ENCODE data around the gene NUDT1. TPM values are rescaled to one million over a fixed set of nuclear protein-coding genes. Genes with fewer than 3 reads are reported as not detected.
A peak's percentile ranks its signal among the peaks of the same experiment; 100 is the strongest.
"Not testable (repeated sequence)": the region's sequence is repeated elsewhere in the genome, so short reads cannot be mapped to it uniquely, and the experiment has no call there.

Gene NUDT1
- total RNA-seq, 1 donor from 2014 or later = 37.5 TPM

DNA sequence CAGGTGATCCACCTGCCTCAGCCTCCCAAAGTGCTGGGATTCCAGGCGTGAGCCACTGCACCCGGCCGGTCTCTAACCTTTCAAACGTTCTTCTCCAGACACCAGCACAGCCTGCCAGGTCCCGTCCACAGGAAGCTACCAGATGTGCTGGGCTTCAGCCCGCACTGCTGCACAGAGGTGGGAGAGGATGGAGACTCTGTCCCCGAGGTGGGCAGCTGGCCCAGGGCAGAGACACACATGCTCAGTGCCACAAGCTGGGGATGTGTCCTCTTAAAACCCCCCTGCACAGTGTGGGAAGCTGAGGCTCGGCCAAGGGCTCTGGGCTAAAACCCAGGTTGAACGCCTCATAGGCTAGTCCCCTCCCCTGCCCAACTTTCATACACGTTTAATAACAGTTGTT lies 9.4 kb downstream of the NUDT1 start:
- ATAC-seq = no peak

- no peak for ATAC-seq
These were observed 10.1 kb downstream of the NUDT1 start for GRCh38 chr7:2251841-2252771.

DNA sequence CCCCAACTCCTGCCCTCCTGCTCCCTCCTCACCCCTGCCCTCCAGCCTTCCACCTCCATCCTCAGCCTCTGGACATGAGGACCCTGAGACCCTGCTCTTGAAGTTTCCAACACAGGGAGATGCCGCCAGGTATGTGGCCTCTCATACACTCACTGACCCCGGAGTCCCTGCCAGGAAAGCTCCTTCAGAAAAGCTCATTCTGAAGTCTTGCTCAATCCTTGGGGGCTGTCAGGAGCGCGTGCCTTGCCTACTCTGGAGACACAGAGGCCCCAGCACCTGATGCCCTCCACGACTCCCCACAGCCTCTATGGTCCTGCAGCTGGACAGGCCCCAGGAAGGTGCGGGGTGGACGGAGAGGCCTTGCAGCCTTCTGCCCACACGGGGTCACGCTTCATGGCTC lies 11.0 kb downstream of the NUDT1 start:
- no peak for ATAC-seq

DNA sequence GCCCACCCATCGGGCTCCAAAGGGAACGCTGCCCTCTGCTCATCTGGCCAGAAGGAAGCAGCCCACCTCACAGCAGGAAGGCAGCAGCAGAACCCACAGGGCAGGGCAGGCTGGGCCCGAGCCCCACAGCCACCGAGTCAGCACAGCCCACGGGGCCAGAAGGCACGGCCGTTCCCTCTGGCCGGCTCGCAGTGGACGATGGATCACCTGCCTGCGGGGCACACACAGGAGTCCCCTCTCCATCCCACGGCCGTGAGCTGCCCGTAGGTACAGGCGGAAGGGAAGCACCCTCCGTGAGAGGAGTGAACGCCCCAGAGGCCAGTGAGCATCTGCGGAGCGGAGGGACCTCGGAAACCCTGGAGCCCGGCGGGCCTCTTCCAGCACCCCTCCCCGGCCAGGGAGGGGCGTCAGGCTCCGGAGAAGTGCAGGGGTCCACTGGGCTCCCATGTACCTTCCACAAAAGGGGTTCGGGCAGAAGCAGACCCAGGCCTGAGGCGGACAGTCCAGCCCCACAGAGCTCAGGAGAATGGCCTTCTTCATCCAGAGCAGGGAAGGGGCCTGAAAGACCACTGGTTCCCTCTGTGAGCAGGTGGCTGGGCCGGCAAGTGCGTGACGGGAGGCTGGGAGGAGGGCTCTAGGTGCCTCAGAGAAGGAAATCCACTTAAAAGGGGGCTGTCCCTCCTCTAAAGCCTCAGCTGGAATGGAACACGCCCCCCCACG lies 11.7 kb downstream of the NUDT1 start:
- ATAC-seq = no peak

- no peak for ATAC-seq
These were observed 12.6 kb downstream of the NUDT1 start for GRCh38 chr7:2254429-2255144.

DNA sequence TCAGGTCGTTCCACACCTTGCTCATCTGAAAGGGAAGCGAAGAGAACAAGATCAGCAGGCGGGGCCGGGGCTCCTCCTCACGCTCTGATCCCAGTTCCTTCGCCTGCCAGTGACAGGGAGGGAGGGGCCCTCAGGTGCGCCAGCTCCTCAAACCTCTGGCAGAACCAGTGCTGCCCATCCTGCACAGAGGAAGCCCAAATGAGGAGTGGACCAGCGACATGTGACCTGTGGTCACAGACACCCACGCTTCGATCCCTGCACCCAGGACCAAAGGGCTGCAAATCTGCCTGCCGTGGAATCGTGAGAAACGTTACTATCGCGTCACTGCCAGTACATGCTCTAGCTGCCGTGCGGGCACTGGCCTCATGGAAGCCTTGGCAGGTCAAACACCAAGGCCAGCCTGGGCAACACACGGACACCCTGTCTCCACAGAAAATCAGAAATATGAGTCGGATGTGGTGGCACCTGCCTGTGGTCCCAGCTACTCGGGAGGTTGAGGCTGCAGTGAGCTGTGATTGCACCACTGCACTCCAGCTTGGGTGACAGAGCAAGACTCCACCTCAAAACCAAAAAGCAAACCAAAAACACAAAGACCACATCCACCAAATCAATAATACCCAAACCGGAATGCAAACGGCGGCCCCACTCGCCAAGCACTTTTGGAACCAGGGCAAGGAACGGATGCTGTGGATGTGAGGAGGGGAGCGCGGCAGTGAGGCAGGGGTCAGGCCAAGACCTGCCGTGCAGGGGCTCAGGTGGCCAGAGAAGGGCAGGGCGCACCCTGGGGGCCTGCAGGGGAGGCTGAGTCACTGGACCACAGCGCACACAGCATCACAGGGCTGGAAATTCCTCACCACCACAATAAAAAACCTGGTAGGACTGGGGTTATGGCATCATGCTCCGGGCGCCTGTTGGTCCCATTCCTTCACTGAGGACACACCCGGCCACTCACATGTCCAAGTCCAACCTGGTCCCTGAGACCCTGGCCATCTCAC lies 13.4 kb downstream of the NUDT1 start:
- ATAC-seq = no peak

- ATAC-seq = no peak
These were observed 14.4 kb downstream of the NUDT1 start for GRCh38 chr7:2256306-2257045.

- no peak for ATAC-seq
These were observed 15.1 kb downstream of the NUDT1 start for GRCh38 chr7:2257046-2257551.

GRCh38 chr7:2257651-2258050 lies 15.6 kb downstream of the NUDT1 start:
- no peak for ATAC-seq

GRCh38 chr7:2258661-2259365 lies 16.8 kb downstream of the NUDT1 start:
- peak; percentile 27 for ATAC-seq

DNA sequence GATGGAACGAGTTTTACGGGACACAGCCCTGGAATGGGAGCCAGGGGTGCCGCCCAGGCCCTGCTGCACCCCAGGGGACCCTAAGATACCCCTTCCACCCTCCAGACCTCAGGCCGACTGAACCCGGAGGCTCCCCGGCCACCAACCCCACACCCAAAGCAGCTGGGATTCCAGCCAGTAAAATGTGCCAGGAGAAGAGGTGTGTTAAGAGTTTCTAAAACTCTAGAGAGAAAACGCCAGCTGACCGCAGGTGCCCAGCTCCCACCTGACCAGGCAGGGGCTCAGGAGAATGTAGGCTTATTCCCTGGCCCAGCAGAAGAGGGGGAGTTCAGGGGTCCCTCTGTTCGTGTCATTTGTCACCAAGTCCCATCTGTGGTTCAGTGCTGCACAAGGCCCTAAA lies 17.5 kb downstream of the NUDT1 start:
- no peak for ATAC-seq

DNA sequence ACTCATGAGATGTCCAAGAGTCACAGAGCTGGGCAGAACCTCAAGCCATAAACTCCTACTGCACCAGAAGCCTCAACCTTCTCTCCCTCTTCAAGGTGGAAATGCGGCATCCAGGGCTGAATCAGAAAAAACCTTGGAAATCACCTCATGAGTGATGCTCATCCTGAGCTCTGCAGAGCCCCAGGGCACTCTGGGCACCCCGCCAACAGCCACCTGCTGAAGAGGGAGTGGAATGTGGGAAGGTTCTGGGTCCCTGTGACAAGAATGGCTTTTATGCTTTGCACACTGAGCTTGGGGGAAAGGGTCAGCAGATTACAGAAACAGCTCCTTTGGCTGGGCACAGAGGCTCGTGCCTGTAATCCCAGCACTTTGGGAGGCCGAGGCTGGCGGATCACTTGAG lies 18.8 kb downstream of the NUDT1 start:
- ATAC-seq = no peak

DNA sequence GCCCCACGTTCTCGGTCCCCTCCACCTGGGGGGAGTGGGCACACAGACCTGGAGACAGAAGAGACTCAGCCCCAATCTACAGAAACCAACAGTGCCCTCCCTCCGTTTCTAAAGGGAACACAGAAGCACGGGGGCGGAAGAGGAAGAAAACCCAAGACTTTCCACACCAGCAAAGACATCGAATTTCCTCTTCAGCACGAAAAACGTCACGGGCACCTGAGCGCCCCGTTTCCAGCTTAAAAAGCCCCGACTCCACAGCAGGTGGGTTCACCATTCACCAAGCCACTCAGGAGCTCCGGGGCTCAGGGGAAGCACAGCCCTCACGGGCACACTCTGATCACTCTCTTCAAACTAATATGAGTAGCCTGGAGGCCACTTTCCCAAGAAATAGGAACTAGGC lies 19.6 kb downstream of the NUDT1 start:
- no peak for ATAC-seq

- ATAC-seq = no peak
These were observed 21.1 kb downstream of the NUDT1 start for GRCh38 chr7:2263176-2263575.

GRCh38 chr7:2264158-2264557 lies 22.1 kb downstream of the NUDT1 start:
- ATAC-seq = no peak

DNA sequence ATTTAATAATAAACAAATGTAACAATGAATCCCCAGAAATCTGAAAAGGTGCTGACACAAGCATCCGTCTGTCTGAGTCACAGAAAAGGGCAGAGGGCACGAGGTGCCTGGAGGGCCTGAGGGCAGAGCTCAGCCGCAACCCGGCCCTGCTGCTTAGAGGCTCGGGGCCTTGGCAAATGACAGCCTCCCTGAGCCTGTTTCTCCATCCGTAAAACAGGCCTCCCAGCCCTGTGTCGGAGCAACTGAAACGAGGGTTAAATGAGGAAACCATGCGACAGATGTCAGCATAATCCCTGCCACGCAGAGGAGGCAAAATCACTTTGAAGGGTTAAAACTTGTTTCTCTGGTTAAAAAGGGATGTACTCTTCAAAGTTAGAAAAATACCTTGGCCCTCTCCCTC lies 24.9 kb downstream of the NUDT1 start:
- peak; percentile 91 for ATAC-seq

- not testable (repeated sequence) for ATAC-seq
These were observed 27.3 kb downstream of the NUDT1 start for GRCh38 chr7:2269089-2269990.

DNA sequence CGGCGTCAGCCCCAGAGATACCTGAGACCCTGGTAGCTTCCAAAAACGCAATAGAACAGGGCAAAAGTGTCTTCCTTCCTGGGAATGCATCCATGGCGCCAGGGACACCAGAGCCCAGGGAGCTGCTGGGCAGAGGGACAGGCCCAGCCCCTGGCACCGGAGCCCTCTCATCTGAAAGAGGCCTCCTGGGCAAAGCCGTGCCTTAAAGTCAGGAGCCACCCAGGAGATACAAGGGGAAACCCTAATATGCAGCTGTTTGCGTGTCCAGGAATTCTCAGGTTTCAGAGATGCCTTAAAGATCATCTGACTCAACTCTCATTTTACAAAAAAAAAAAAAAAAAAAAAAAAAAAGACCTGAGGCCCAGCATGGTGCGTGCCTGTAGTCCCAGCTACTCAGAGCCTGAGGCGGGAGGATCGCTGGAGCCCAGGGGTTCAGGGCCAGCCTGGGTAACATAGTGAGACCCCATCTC lies 28.0 kb downstream of the NUDT1 start:
- no peak for ATAC-seq

GRCh38 chr7:2270495-2270894 lies 28.5 kb downstream of the NUDT1 start:
- no peak for ATAC-seq

All from esophagus mucosa (tissue), 1 donor.